ENCODE results near the gene C4orf46. TPM values are rescaled to one million over a fixed set of nuclear protein-coding genes. Genes with fewer than 3 reads are reported as not detected.
A peak's percentile ranks its signal among the peaks of the same experiment; 100 is the strongest.

C4orf46 gene
- polyA plus RNA-seq, 1 of the 3 experiments (the other 2 are of a cell fraction), result 7.0 TPM

- TF ChIP-seq MEF2A (IDR thresholded peaks at IDR 0.05; ENCODE audit: borderline replicate concordance, low read depth) (no peak), POLR2AphosphoS5 (IDR thresholded peaks at IDR 0.05; ENCODE audit: low read depth, low read length) (no peak; the same call in 1 of the 2 replicates), ZBTB33 (IDR thresholded peaks at IDR 0.05; ENCODE audit: borderline replicate concordance, low read depth) (peak; percentile 85), USF1 (IDR thresholded peaks at IDR 0.05; ENCODE audit: borderline replicate concordance, low read depth) (0 out of 2 replicates have a peak, but pooled peaks have one; percentile 8), REST (IDR thresholded peaks at IDR 0.05; ENCODE audit: low read depth, low read length) (no peak)
These were observed 474 bp upstream of the C4orf46 start, which contains the start of gene ETFDH (continued) for GRCh38 chr4:158671915-158672806.

GRCh38 chr4:158670975-158671664 lies 567 bp downstream of the C4orf46 start:
- Histone ChIP-seq H3K9ac (peak overlapping the region; percentile 91), H3K27me3 (ENCODE audit: insufficient read depth) (no peaks in the 10 kb centered on the region), H3K36me3 (replicated peaks in 1 of 2; ENCODE audit: control insufficient read depth in 1 of 2, insufficient read depth in 2 of 2, low read length in 1 of 2) (peaks cover 14 to 16% of the 10 kb centered on the region in 2 experiments), H3F3A (replicated peaks; ENCODE audit: insufficient read depth) (peaks cover 23% of the 10 kb centered on the region), H3K9me2 (no peaks in the 10 kb centered on the region), H4K20me1 (ENCODE audit: insufficient read depth) (peaks cover 17% of the 10 kb centered on the region; the same call in 1 of the 2 replicates), H3K4me3 (ENCODE audit: low read depth in 2 of 2, low read length in 1 of 2) (peak overlapping the region; percentile 89 to 98), H2AFZ (ENCODE audit: low read depth) (peak overlapping the region; percentile 71), H3K79me2 (ENCODE audit: insufficient read depth) (peaks cover 60% of the 10 kb centered on the region), H3K4me2 (peak overlapping the region; percentile 82), H3K9me3 (no peaks in the 10 kb centered on the region), H3K4me1 (ENCODE audit: control insufficient read depth in 1 of 2, insufficient read depth in 2 of 2, low read depth in 1 of 2, low read length in 1 of 2) (peaks cover 14 to 16% of the 10 kb centered on the region in 2 experiments; a peak in 3 of 4 replicates), H3K27ac (ENCODE audit: low read depth in 2 of 2, low read length in 1 of 2) (peak overlapping the region; percentile 91 to 92)
- CTCF ChIA-PET, result interaction anchor here (1.0 to 1.4 kb wide), 3 partner anchors 34 to 47 kb away, joined by 3 to 4 read pairs (median 3); no protein-coding TSS in a partner anchor
- under 1% methylated on average over 18 of the region's 35 CpGs for WGBS (ENCODE audit: low lambda C conversion rate)
- POLR2A ChIA-PET, result no interaction called here
- peak; percentile 77 for DNase-seq
- 0 out of 2 replicates have a peak, but pooled peaks have one; percentile 6 for TF ChIP-seq POLR2AphosphoS5 (IDR thresholded peaks at IDR 0.05; ENCODE audit: low read depth, low read length)
- peak; percentile 85 for TF ChIP-seq TCF12 (IDR thresholded peaks at IDR 0.05)
- peak; percentile 78 for TF ChIP-seq USF1 (IDR thresholded peaks at IDR 0.05; ENCODE audit: borderline replicate concordance, low read depth)
- TF ChIP-seq ZBTB33 (IDR thresholded peaks at IDR 0.05; ENCODE audit: borderline replicate concordance, low read depth), result no peak
- peak; percentile 96 for TF ChIP-seq MXI1 (IDR thresholded peaks at IDR 0.05; ENCODE audit: low read depth, low read length)
- TF ChIP-seq RAD21 (IDR thresholded peaks at IDR 0.05; ENCODE audit: low read length), result no peak
- TF ChIP-seq EZH2phosphoT487 (IDR thresholded peaks at IDR 0.05; ENCODE audit: borderline replicate concordance, low read depth), result no peak
- no peak for TF ChIP-seq RFX5 (IDR thresholded peaks at IDR 0.05; ENCODE audit: low read length)
- TF ChIP-seq RCOR1 (IDR thresholded peaks at IDR 0.05; ENCODE audit: low read length), result no peak
- TF ChIP-seq PBX3 (IDR thresholded peaks at IDR 0.05), result no peak; the same call in 1 of the 2 replicates
- TF ChIP-seq FOXJ3 (CRISPR knock-in tag; IDR thresholded peaks at IDR 0.05), result 0 out of 2 replicates have a peak, but pooled peaks have one; percentile 35
- peak; percentile 74; the same call in 1 of the 2 replicates for TF ChIP-seq SIN3A (IDR thresholded peaks at IDR 0.05; ENCODE audit: borderline replicate concordance, low read depth, low read length)
- peak; percentile 52 for TF ChIP-seq GATA2 (CRISPR knock-in tag; IDR thresholded peaks at IDR 0.05)

Data from SK-N-SH (cell line).